Upper lobe of left lung (tissue), 4 donors: ENCODE results near the gene PDS5A.
"Not testable (repeated sequence)": the region's sequence is repeated elsewhere in the genome, so short reads cannot be mapped to it uniquely, and the experiment has no call there.

ENCODE experiments used
- CTCF ChIP-seq, 6 experiments: fragments of 450-650 bp in 4 of 6; fragments of 200-600 bp in 2 of 6; sonication (generic) in 2 of 6; IDR thresholded peaks; one replicate each; pipeline ENCODE4 v1.5.1; 2016 to 2019; ENCODE audit warnings: antibody characterized with exemption in 6 of 6
- POLR2A ChIP-seq, 4 donors: fragments of 450-650 bp; IDR thresholded peaks; one replicate each; pipeline ENCODE4 v1.5.1; 2016 to 2017; ENCODE audit warnings: antibody characterized with exemption in 4 of 4, mild to moderate bottlenecking in 2 of 4

DNA sequence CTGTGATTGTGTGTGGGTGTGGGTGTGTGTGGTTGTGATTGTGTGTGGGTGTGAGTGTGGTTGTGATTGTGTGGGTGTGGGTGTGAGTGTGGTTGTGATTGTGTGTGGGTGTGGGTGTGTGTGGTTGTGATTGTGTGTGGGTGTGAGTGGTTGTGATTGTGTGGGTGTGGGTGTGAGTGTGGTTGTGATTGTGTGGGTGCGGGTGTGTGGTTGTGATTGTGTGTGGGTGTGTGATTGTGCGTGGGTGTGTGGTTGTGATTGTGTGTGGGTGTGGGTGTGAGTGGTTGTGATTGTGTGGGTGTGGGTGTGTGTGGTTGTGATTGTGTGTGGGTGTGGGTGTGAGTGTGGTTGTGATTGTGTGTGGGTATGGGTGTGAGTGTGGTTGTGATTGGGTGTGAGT, 163.9 kb downstream of the PDS5A start:
- TF ChIP-seq CTCF, POLR2A (IDR thresholded peaks at IDR 0.05): not testable (repeated sequence)
